Limb (tissue), 2 donors: ENCODE data around the gene KDM7A.

ENCODE experiments used
- DNase-seq, 2 donors: peaks; one replicate each; pipeline ENCODE4 v3.0.0-alpha.2; 2016; ENCODE audit errors: extremely low spot score in 2 of 2

KDM7A gene

GRCh38 chr7:140084972-140085371 is 91.8 kb downstream of the KDM7A start:
- no peak for DNase-seq

DNA sequence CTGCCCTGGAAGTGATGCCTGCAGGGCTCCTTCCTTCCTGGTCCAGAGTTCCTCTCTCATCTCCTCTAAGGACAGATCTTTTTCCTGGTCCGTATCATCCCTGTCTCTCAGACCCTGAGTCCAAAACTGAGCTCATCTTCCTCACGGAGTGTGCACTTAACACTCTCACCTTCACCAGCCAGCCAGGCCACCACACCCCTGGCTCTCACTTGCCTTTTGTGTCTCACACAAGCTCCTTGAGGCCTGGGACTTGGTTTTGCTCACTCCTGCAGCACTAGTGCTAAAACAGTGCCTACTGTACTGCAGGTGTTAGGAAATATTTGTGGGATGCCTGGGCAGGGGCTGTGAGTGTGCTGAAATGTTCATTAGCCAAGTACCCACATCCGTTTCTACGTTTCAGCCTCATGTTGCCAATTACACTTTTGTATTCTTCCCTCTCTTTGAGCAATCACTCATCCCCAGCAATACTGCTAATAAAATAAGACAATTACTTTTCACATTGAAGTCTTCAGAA is 92.6 kb downstream of the KDM7A start:
- DNase-seq = no peak

DNA sequence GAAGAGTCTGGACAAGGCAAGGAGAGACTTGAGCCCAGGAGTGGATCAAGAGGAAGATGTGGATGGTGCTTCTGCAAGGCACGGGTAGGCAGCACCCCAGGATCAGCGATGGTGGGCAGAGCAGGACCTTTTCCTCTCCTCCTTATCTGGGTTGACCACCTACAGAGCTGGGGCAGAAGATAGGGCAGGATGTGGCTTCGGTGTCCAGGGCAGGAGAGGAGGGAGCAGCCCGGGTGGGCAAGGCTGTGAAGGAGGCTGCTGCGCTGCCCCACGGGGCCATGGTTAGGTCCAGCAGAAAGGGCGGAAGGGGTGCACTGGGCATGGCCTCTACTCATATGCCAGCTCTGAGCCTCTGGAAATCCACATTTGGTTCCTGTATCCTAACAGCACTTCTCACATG is 94.0 kb downstream of the KDM7A start:
- no peak for DNase-seq

- DNase-seq = no peak
These were observed 94.9 kb downstream of the KDM7A start for GRCh38 chr7:140081774-140082425.

DNA sequence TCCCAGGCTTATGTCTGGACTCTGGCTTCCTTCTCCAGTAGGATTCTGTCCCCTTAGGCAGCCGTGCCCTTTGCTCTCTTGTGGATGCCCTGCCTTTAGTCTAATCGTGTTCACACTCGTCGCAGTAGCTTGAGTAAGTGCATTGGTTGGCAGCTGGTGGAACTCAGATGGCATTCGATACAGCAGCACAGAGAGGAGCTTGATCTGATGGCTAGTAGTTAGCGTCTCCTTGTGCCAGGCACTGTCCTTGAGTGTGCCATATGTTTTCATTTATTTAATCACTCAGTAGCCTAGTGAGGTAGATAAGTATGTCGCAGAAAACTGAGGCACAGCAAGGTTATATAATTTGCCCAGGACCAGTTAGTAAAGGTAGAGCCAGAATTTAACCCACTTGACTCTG is 95.9 kb downstream of the KDM7A start:
- no peak for DNase-seq

DNA sequence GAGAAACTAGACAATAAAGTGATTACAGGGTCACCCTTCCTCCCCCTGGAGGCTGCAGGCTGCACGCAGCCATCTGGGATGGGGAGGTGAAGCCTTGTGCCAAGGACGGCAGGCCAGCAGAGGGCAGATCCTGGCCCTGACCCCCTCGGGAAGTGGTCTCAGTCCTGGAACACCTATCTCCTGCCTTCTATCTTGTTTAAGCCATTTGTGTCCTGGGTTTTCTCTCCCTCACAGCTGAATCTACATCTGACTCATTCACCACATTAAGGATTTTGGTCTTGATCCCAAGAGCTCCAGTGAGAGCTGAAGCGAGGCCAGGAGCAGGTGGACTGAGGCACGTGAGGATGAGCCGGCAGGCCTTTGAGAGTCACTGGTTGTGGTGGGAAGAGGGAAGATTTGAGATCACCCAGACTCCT is 97.7 kb downstream of the KDM7A start:
- no peak for DNase-seq

GRCh38 chr7:140078392-140078791 is 98.4 kb downstream of the KDM7A start:
- no peak for DNase-seq

- DNase-seq = no peak
These were observed 102.0 kb downstream of the KDM7A start for GRCh38 chr7:140074780-140075179.

- no peak for DNase-seq
These were observed 106.2 kb downstream of the KDM7A start for GRCh38 chr7:140070546-140070945.

DNA sequence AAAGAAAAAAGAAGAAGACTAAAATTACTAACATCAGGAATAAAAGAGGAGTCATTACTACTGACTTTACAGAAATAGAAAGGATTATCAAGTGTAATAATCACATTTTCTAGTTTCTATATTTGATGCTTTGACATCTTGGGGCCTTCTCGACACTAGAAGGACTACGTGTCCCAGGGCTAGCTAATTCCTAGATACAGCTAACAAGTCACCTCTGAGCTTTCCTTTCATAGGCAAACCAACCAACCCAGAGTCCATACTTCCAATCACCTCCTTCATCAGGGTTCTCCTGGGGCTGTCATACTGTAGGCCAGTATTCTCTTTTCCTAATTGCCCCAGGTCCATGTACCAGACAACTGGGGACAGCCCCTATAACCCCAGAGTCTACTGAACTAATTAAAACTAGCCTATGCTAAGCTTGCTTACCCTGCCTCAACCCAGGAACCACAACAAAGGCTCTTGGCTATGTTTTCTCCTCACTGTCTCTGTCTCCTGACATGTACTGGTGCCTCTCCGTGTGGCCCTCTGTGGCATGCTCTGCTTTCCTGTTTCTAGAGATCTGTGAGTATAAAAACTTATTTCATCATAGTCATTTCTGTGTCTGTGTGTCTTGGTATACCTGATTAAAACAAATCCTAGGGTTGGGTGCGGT is 107.4 kb downstream of the KDM7A start:
- DNase-seq = no peak

DNA sequence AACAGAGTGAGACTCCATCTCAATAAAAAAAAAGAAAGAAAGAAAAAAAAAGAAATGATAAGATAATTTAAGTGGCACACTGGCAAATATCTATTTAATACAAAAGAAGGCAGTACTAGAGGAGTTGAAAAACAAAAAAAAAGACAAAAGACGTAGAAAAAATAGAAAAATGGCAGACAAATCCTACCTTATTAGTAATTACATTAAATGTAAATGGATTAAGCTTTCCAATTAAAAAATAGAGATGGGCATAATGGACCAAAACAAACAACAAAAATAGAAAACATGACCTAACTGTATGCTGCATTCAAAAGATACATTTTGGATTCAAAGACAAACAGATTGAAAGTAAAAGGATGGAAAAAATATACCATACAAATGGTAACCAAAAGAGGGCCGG is 108.8 kb downstream of the KDM7A start:
- DNase-seq = no peak

GRCh38 chr7:140067052-140067451 is 109.7 kb downstream of the KDM7A start:
- DNase-seq = no peak

GRCh38 chr7:140062528-140063299 is 114.1 kb downstream of the KDM7A start, which contains the start of gene PARP12:
PARP12 (minus strand) TSS chr7:140062951; CDS start chr7:140062847, 104 bp downstream.
- DNase-seq = peak; percentile 48 to 83

- no peak for DNase-seq
These were observed 114.7 kb downstream of the KDM7A start for GRCh38 chr7:140062118-140062527.

GRCh38 chr7:140061607-140061930 is 115.2 kb downstream of the KDM7A start:
- DNase-seq = no peak

DNA sequence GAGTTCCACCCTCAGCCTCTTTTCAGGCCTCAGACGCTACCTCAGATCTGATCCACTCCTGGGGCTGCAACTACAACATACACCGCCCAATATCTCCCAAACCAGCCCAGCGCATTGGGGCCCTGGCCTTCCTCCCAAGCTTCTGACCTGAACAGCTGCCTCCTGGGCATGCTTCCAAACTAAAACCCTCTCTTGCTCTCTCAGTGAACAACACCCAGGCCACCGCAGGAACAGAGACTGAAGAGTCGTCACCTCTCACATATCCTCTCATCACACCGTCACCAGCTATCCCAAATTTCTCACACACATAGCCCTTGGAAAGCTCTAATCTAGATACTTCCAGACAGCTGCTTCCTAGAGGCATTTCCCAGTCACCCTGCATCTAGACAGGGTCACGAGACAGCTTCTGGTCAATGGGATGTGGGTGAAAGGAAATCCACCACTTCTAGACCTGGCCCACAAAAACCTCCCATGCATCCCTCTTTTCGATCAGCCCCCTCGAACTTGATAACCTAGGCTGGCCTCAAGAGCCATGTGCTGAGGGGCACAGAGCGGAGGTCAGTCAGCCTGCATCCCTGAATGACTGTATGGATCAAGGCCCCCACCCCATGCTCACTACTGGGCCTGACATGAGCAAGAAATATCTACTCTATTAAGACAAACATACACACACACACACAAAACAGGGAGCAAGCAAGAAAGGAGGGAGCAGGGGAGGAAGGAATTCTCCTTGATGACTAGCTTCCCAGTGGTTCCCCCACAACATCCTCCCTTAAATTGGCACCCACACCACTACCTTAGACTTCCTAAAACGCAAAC is 115.8 kb downstream of the KDM7A start:
- DNase-seq = no peak

DNA sequence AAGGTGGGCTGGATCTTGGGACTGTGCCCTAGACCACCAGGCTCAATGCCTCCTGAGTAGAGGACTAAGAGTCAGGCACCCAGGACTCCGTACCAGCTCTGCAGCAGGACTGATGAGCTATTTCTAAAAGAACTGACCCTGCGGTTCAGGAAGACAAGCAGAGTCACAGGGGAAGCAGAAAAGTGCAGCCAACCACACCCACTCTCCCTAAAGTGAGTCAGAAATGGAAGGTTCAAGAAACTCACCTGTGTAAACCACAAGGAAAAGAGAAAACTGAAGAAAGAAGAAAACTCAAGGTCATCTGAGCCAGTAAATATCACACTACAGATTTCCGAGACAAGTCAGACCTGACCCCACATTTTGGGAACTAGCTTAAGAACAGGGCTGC is 116.5 kb downstream of the KDM7A start:
- DNase-seq = no peak

- DNase-seq = no peak
These were observed 117.2 kb downstream of the KDM7A start for GRCh38 chr7:140059273-140060242.

GRCh38 chr7:140058517-140058916 is 118.3 kb downstream of the KDM7A start:
- DNase-seq = no peak

- DNase-seq = no peak
These were observed 119.6 kb downstream of the KDM7A start for GRCh38 chr7:140057143-140057535.
